Measurements from ENCODE around the gene USP36.

DNA sequence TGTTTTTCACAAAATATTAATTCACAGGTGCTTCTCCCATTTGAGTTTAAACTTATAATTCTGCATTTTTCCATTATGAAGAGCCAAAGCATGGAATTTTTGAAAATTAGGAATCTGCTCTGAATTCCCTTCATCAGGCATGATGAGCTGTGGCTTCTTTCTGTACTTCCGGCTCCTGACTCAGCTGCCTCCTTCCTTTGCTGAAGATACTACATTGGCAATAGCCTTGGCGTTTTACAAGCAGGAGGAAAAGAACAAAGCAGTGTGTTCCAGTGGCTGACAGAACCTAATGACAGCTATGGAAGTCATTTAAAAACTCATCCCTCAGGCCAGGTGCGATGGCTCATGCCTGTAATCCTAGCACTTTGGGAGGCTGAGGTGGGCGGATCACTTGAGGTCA is 18.4 kb upstream of the USP36 start:
- TF ChIP-seq, protein P1, sequence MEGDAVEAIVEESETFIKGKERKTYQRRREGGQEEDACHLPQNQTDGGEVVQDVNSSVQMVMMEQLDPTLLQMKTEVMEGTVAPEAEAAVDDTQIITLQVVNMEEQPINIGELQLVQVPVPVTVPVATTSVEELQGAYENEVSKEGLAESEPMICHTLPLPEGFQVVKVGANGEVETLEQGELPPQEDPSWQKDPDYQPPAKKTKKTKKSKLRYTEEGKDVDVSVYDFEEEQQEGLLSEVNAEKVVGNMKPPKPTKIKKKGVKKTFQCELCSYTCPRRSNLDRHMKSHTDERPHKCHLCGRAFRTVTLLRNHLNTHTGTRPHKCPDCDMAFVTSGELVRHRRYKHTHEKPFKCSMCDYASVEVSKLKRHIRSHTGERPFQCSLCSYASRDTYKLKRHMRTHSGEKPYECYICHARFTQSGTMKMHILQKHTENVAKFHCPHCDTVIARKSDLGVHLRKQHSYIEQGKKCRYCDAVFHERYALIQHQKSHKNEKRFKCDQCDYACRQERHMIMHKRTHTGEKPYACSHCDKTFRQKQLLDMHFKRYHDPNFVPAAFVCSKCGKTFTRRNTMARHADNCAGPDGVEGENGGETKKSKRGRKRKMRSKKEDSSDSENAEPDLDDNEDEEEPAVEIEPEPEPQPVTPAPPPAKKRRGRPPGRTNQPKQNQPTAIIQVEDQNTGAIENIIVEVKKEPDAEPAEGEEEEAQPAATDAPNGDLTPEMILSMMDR (IDR thresholded peaks at IDR 0.05) = no peak
- no peak for TF ChIP-seq POLR2A (IDR thresholded peaks at IDR 0.05)
- no peak for TF ChIP-seq POLR2AphosphoS5 (IDR thresholded peaks at IDR 0.05)

Data from prostate gland (tissue), 2 donors.